A673 (cell line): ENCODE measurements around the gene USP15. TPM values are rescaled to one million over a fixed set of nuclear protein-coding genes. Genes with fewer than 3 reads are reported as not detected.

Experiments
- BruUV-seq: library from RNA; stranded (reverse); fragments of 400-500 nt; replicated peaks from 2 replicates; lab custom pipeline; 2021; lab: Mats Ljungman, UMichigan
- CTCF ChIA-PET: fragments of 300-600 bp; sonication (Branson Sonifier 250); formaldehyde crosslinking; loops from one replicate; lab custom pipeline; 2022; ENCODE audit warnings: antibody characterized with exemption; lab: Charles Lee
- POLR2A ChIA-PET: fragments of 300-600 bp; sonication (Branson Sonifier 250); formaldehyde crosslinking; loops from one replicate; lab custom pipeline; 2022; ENCODE audit warnings: antibody characterized with exemption; ENCODE audit not compliant: low non-redundant PET; lab: Charles Lee
- DNase-seq: peaks from one replicate; pipeline ENCODE4 v3.0.0-alpha.2; 2015; ENCODE audit warnings: low spot score
- H3K27ac ChIP-seq: fragments of 200-600 bp; sonication (generic); 2 replicates; pipeline ENCODE4 v1.5.1; 2016; ENCODE audit warnings: mixed run types, low read depth, mild to moderate bottlenecking, mixed read lengths, antibody characterized with exemption, low read length; ENCODE audit not compliant: poor library complexity, severe bottlenecking
- H3K27me3 ChIP-seq: fragments of 200-600 bp; sonication (generic); replicated peaks from 2 replicates; pipeline ENCODE4 v1.6.1; 2017; ENCODE audit warnings: mixed run types, low read depth, mild to moderate bottlenecking, mixed read lengths, antibody characterized with exemption, low read length; ENCODE audit not compliant: insufficient read depth, poor library complexity
- H3K36me3 ChIP-seq: fragments of 200-600 bp; sonication (generic); 2 replicates; pipeline ENCODE4 v1.6.1; 2016; ENCODE audit warnings: mixed run types, mild to moderate bottlenecking, mixed read lengths, antibody characterized with exemption, low read length; ENCODE audit not compliant: insufficient read depth, poor library complexity, severe bottlenecking
- H3K4me1 ChIP-seq: fragments of 200-600 bp; sonication (generic); 2 replicates; pipeline ENCODE4 v1.6.1; 2017; ENCODE audit warnings: mixed run types, mild to moderate bottlenecking, mixed read lengths, antibody characterized with exemption, low read length; ENCODE audit not compliant: insufficient read depth, poor library complexity, severe bottlenecking
- H3K4me3 ChIP-seq: fragments of 200-600 bp; sonication (generic); 2 replicates; pipeline ENCODE4 v1.5.1; 2016; ENCODE audit warnings: low read depth, mixed run types, mild to moderate bottlenecking, mixed read lengths, low read length; ENCODE audit not compliant: poor library complexity, severe bottlenecking
- H3K9me3 ChIP-seq: fragments of 200-600 bp; sonication (generic); 2 replicates; pipeline ENCODE4 v1.6.1; 2016; ENCODE audit warnings: mixed run types, low read depth, mild to moderate bottlenecking, mixed read lengths, antibody characterized with exemption, low read length; ENCODE audit not compliant: poor library complexity, severe bottlenecking
- EZH2 ChIP-seq: fragments of 200-600 bp; sonication (generic); IDR thresholded peaks from 2 replicates; pipeline ENCODE4 v1.6.1; 2017; ENCODE audit warnings: borderline replicate concordance, low read depth, mild to moderate bottlenecking, mixed read lengths, antibody characterized with exemption, low read length; ENCODE audit not compliant: poor library complexity, severe bottlenecking
- intact Hi-C: fragments of 100-400 bp; cut with micrococcal nuclease; formaldehyde crosslinking; loops from one replicate; pipeline ENCODE4 v1.10.0; 2022; ENCODE audit not compliant: unreplicated experiment
- total RNA-seq: library from RNA; stranded (reverse); gene quantifications from 2 replicates; pipeline ENCODE4 v1.2.3, GENCODE V29; 2021
- TF ChIP-seq, protein P1 (sequence below): fragments of 300-800, 200-600 bp; sonication (generic); conservative IDR thresholded peaks from 2 replicates; pipeline ENCODE4 v1.5.1; 2017; ENCODE audit warnings: low read depth, mild to moderate bottlenecking, antibody characterized with exemption, low read length, moderate library complexity, mixed read lengths

USP15 gene
- total RNA-seq, 1 experiment from 2014 or later = 61.7 TPM

GRCh38 chr12:62260733-62261683, 804 bp downstream of the USP15 start:
- BruUV-seq = TSS peak; percentile 53
- Histone ChIP-seq H3K9me3 (no peaks in the 10 kb centered on the region), H3K27ac (peak overlapping the region; percentile 93), H3K36me3 (no peaks in the 10 kb centered on the region), H3K27me3 (no peaks in the 10 kb centered on the region), H3K4me1 (peaks cover 30% of the 10 kb centered on the region), H3K4me3 (peak overlapping the region; percentile 89)
- CTCF ChIA-PET = no interaction called here
- POLR2A ChIA-PET = no interaction called here
- peak; percentile 52 for DNase-seq
- no peak for TF ChIP-seq EZH2
- TF ChIP-seq, protein P1, sequence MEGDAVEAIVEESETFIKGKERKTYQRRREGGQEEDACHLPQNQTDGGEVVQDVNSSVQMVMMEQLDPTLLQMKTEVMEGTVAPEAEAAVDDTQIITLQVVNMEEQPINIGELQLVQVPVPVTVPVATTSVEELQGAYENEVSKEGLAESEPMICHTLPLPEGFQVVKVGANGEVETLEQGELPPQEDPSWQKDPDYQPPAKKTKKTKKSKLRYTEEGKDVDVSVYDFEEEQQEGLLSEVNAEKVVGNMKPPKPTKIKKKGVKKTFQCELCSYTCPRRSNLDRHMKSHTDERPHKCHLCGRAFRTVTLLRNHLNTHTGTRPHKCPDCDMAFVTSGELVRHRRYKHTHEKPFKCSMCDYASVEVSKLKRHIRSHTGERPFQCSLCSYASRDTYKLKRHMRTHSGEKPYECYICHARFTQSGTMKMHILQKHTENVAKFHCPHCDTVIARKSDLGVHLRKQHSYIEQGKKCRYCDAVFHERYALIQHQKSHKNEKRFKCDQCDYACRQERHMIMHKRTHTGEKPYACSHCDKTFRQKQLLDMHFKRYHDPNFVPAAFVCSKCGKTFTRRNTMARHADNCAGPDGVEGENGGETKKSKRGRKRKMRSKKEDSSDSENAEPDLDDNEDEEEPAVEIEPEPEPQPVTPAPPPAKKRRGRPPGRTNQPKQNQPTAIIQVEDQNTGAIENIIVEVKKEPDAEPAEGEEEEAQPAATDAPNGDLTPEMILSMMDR = no peak
- intact Hi-C loops = loop anchor here (5.0 to 10.0 kb wide), 2 partner anchors 211 to 534 kb away; no protein-coding TSS in a partner anchor

- Histone ChIP-seq H3K4me3 (peak overlapping the region; percentile 89), H3K9me3 (no peaks in the 10 kb centered on the region), H3K27ac (no peak overlapping the region), H3K36me3 (no peaks in the 10 kb centered on the region), H3K27me3 (no peaks in the 10 kb centered on the region), H3K4me1 (peaks cover 24% of the 10 kb centered on the region)
- POLR2A ChIA-PET = interaction anchor here (0.6 kb wide), 1 partner anchor 1147 kb away, joined by 3 read pairs; no protein-coding TSS in a partner anchor
- CTCF ChIA-PET = no interaction called here
- no peak for DNase-seq
- intact Hi-C loops = loop anchor here (5.0 to 10.0 kb wide), 2 partner anchors 210 to 533 kb away; no protein-coding TSS in a partner anchor
- TF ChIP-seq, protein P1 = no peak
- no peak for TF ChIP-seq EZH2
- BruUV-seq = no TSS peak
Measured at GRCh38 chr12:62261876-62262517, 1.8 kb downstream of the USP15 start.

DNA sequence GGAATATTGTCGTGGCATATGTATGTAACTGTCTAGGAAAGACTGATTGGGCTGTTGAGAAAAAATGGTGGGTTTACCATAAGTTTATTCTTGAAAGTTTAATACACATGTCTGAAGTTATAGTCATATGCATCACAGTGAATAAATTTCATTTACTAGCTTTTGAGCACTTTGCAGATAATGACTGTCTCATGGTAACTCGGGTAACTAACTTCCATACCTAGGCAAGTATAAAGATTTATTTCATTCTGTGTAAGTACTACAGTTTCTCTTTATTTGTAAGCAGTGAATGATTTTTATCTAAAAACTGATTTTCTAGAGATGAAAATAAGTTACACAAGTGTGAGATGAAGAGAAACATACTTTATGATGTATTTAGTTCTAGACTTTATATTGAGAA, 3.0 kb downstream of the USP15 start:
- no peak overlapping the region for H3K4me3 ChIP-seq
- H3K27ac ChIP-seq = no peak overlapping the region
- H3K36me3 ChIP-seq = no peaks in the 10 kb centered on the region
- no TSS peak for BruUV-seq
- CTCF ChIA-PET = no interaction called here
- POLR2A ChIA-PET = no interaction called here
- H3K27me3 ChIP-seq = no peaks in the 10 kb centered on the region
- TF ChIP-seq, protein P1 = no peak
- TF ChIP-seq EZH2 = no peak
- intact Hi-C loops = loop anchor here (5.0 to 10.0 kb wide), 2 partner anchors 209 to 532 kb away; no protein-coding TSS in a partner anchor
- H3K4me1 ChIP-seq = peaks cover 25% of the 10 kb centered on the region
- H3K9me3 ChIP-seq = no peaks in the 10 kb centered on the region
- DNase-seq = no peak
